ENCODE data around the gene ADARB2. TPM values are rescaled to one million over a fixed set of nuclear protein-coding genes. Genes with fewer than 3 reads are reported as not detected.
"Not testable (repeated sequence)": the region's sequence is repeated elsewhere in the genome, so short reads cannot be mapped to it uniquely, and the experiment has no call there.

The ADARB2 gene
- total RNA-seq, 3 donors from 2014 or later (not counting 1 experiment from before 2014, with no cell fraction given) = 0.27 to 0.78 (median 0.40) TPM

- no peak overlapping the region for H3K27ac ChIP-seq (ENCODE audit: low read length)
- Mint-ChIP-seq H3K4me1 (peaks cover 13 to 20% of the 10 kb centered on the region in 2 donors), H3K36me3 (no peaks in the 10 kb centered on the region), H3K4me3 (no peak overlapping the region), H3K27ac (no peak overlapping the region), H3K9me3 (peaks cover 6% of the 10 kb centered on the region in 2 donors), H3K27me3 (ENCODE audit: low read depth in 2 of 2) (peaks cover 43 to 56% of the 10 kb centered on the region in 2 donors)
- DNase-seq = no peak
- peaks cover 9% of the 10 kb centered on the region for H3K9me3 ChIP-seq (ENCODE audit: control insufficient read depth, insufficient read depth, low read length)
- TF ChIP-seq, protein P1, sequence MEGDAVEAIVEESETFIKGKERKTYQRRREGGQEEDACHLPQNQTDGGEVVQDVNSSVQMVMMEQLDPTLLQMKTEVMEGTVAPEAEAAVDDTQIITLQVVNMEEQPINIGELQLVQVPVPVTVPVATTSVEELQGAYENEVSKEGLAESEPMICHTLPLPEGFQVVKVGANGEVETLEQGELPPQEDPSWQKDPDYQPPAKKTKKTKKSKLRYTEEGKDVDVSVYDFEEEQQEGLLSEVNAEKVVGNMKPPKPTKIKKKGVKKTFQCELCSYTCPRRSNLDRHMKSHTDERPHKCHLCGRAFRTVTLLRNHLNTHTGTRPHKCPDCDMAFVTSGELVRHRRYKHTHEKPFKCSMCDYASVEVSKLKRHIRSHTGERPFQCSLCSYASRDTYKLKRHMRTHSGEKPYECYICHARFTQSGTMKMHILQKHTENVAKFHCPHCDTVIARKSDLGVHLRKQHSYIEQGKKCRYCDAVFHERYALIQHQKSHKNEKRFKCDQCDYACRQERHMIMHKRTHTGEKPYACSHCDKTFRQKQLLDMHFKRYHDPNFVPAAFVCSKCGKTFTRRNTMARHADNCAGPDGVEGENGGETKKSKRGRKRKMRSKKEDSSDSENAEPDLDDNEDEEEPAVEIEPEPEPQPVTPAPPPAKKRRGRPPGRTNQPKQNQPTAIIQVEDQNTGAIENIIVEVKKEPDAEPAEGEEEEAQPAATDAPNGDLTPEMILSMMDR (IDR thresholded peaks at IDR 0.05) = no peak
- H3K4me3 ChIP-seq (ENCODE audit: low read length) = no peak overlapping the region
- H3K4me1 ChIP-seq (ENCODE audit: control insufficient read depth, insufficient read depth, low read length) = peaks cover 3% of the 10 kb centered on the region
- intact Hi-C loops (cut with micrococcal nuclease) = no loop called here
- no peak for ATAC-seq
- peaks cover 12% of the 10 kb centered on the region for H3K27me3 ChIP-seq (ENCODE audit: control insufficient read depth, insufficient read depth, low read length)
- no peaks in the 10 kb centered on the region for H3K36me3 ChIP-seq (ENCODE audit: control insufficient read depth, insufficient read depth, low read length)
- 66% methylated on average over 6 of the region's 7 CpGs for WGBS (ENCODE audit: insufficient coverage)
Measured at GRCh38 chr10:1249142-1249920, 488.0 kb downstream of the ADARB2 start.

- peaks cover 47 to 49% of the 10 kb centered on the region in 2 donors for H3K27me3 Mint-ChIP-seq (ENCODE audit: low read depth in 2 of 2)
- 2% methylated on average over 13 of the region's 13 CpGs for WGBS (ENCODE audit: insufficient coverage)
- H3K4me3 Mint-ChIP-seq; intact Hi-C loops (cut with micrococcal nuclease); H3K27ac Mint-ChIP-seq; H3K4me1 Mint-ChIP-seq; H3K4me3 ChIP-seq (ENCODE audit: low read length); H3K36me3 ChIP-seq (ENCODE audit: control insufficient read depth, insufficient read depth, low read length); H3K27ac ChIP-seq (ENCODE audit: low read length); H3K4me1 ChIP-seq (ENCODE audit: control insufficient read depth, insufficient read depth, low read length); DNase-seq; H3K9me3 Mint-ChIP-seq; H3K36me3 Mint-ChIP-seq; H3K9me3 ChIP-seq (ENCODE audit: control insufficient read depth, insufficient read depth, low read length): not testable (repeated sequence)
- peaks cover 12% of the 10 kb centered on the region for H3K27me3 ChIP-seq (ENCODE audit: control insufficient read depth, insufficient read depth, low read length)
- ATAC-seq = peak in 1 of 3 donors; percentile 17
Measured at GRCh38 chr10:1248262-1248630, 489.1 kb downstream of the ADARB2 start.

DNA sequence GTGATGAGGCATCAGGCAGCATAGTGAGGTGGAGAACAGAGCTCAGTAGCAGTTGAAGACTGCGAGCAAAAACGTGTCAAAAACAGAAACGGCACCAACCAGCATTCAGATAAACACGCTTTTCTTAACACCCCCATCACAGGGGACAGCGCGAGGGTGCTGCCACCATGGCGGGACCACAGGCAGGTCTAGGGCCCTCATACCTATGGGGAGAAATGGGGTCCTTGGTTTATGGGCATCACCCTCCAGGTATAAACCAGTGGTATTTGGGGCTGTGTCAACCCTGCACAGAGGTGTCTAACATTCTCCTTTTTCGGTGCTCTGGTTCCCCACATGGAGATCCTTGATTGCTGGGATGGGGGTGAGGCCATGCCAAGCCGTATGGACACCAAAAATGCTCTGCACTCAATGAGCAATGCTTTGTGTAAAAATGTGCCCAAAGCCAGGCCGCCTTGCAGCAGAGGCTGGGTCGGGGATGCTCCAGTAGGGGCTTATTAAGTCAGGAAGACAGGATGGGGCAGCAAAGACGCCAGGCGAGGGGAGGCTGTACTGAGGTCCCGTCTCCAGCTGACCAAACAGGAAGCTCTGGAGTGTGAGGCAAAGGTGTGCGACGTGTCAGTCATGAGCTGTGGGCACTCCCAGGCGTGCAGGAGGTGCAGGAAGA lies 489.6 kb downstream of the ADARB2 start:
- no peak for ATAC-seq
- H3K27ac ChIP-seq (ENCODE audit: low read length) = no peak overlapping the region
- no peaks in the 10 kb centered on the region for H3K9me3 ChIP-seq (ENCODE audit: control insufficient read depth, insufficient read depth, low read length)
- peaks cover 0 to 6% of the 10 kb centered on the region in 2 donors for H3K4me1 Mint-ChIP-seq
- peaks cover 47% of the 10 kb centered on the region in 2 donors for H3K27me3 Mint-ChIP-seq (ENCODE audit: low read depth in 2 of 2)
- DNase-seq = no peak
- no peaks in the 10 kb centered on the region for H3K4me1 ChIP-seq (ENCODE audit: control insufficient read depth, insufficient read depth, low read length)
- H3K27ac Mint-ChIP-seq = no peak overlapping the region
- WGBS (ENCODE audit: insufficient coverage) = 23% methylated on average over 10 of the region's 17 CpGs
- H3K36me3 ChIP-seq (ENCODE audit: control insufficient read depth, insufficient read depth, low read length) = no peaks in the 10 kb centered on the region
- peaks cover 12% of the 10 kb centered on the region for H3K27me3 ChIP-seq (ENCODE audit: control insufficient read depth, insufficient read depth, low read length)
- intact Hi-C loops (cut with micrococcal nuclease) = no loop called here
- H3K9me3 Mint-ChIP-seq = no peaks in the 10 kb centered on the region
- no peak overlapping the region for H3K4me3 ChIP-seq (ENCODE audit: low read length)
- TF ChIP-seq, protein P1 (IDR thresholded peaks at IDR 0.05) = no peak
- no peak overlapping the region for H3K4me3 Mint-ChIP-seq
- H3K36me3 Mint-ChIP-seq = no peaks in the 10 kb centered on the region

DNA sequence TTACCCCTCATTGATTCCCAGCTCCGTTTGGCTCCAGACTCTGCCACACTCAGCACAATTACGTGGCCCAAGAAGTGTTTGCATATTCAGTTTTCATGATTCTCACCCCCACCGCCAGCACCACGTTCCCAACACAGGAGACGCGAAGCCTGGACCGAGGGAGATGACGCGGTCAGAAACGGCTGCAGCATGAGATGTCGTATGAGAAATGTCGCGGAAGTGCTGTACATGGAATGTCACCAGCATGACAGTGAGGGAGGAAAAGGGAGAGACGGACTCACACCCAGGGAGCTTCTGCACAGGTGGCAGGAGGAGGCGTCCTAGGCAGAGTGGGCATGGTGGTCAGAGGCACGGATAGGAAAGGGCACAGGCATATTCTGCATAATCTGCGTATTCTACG lies 492.8 kb downstream of the ADARB2 start:
- Mint-ChIP-seq H3K27ac (no peak overlapping the region), H3K4me3 (no peak overlapping the region), H3K27me3 (ENCODE audit: low read depth in 2 of 2) (peaks cover 33 to 42% of the 10 kb centered on the region in 2 donors), H3K4me1 (peaks cover 8 to 17% of the 10 kb centered on the region in 2 donors), H3K36me3 (no peaks in the 10 kb centered on the region), H3K9me3 (no peaks in the 10 kb centered on the region)
- peaks cover 9% of the 10 kb centered on the region for H3K4me1 ChIP-seq (ENCODE audit: control insufficient read depth, insufficient read depth, low read length)
- no peak overlapping the region for H3K27ac ChIP-seq (ENCODE audit: low read length)
- no peak for DNase-seq
- 94% methylated on average over 18 of the region's 18 CpGs for WGBS (ENCODE audit: insufficient coverage)
- TF ChIP-seq, protein P1 (IDR thresholded peaks at IDR 0.05) = no peak
- H3K36me3 ChIP-seq (ENCODE audit: control insufficient read depth, insufficient read depth, low read length) = no peaks in the 10 kb centered on the region
- H3K4me3 ChIP-seq (ENCODE audit: low read length) = no peak overlapping the region
- peaks cover 10% of the 10 kb centered on the region for H3K27me3 ChIP-seq (ENCODE audit: control insufficient read depth, insufficient read depth, low read length)
- H3K9me3 ChIP-seq (ENCODE audit: control insufficient read depth, insufficient read depth, low read length) = no peaks in the 10 kb centered on the region
- intact Hi-C loops (cut with micrococcal nuclease) = no loop called here
- ATAC-seq = no peak
